Measurements from ENCODE around the gene UBE2E3.

DNA sequence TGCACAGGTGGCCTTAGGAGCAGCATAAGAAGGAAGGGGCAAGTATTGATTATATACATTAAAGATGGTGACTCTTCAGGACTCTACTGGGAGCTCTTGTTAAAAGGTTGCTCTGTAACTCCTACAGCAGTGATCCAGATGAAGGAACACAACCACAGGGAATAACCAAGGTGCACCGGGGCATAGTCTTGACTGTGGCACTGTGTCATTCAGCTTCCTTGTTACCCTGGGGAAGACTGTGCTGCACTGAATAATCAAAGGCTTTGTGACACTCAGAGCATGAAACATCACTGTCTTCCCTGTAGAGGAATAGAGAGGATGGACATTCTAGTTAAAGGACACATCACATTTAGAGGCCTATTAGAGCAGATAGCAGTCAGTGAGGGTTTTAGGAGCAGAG, 105.3 kb downstream of the UBE2E3 start:
- TF ChIP-seq CTCF (conservative IDR thresholded peaks at IDR 0.05; ENCODE audit: low read depth, low read length) (no peak), POLR2A (IDR thresholded peaks at IDR 0.05; ENCODE audit: low read depth, low read length) (no peak), MAFK (IDR thresholded peaks at IDR 0.05; ENCODE audit: low read depth, low read length) (no peak), BHLHE40 (IDR thresholded peaks at IDR 0.05; ENCODE audit: low read depth, low read length) (no peak), RAD21 (IDR thresholded peaks at IDR 0.05; ENCODE audit: low read length) (no peak), SMC3 (IDR thresholded peaks at IDR 0.05; ENCODE audit: low read depth, low read length) (no peak), RFX5 (IDR thresholded peaks at IDR 0.05; ENCODE audit: low read depth, low read length) (no peak)
- TF ChIP-seq, protein P1, sequence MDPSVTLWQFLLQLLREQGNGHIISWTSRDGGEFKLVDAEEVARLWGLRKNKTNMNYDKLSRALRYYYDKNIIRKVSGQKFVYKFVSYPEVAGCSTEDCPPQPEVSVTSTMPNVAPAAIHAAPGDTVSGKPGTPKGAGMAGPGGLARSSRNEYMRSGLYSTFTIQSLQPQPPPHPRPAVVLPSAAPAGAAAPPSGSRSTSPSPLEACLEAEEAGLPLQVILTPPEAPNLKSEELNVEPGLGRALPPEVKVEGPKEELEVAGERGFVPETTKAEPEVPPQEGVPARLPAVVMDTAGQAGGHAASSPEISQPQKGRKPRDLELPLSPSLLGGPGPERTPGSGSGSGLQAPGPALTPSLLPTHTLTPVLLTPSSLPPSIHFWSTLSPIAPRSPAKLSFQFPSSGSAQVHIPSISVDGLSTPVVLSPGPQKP (IDR thresholded peaks at IDR 0.05; ENCODE audit: borderline replicate concordance, low read depth, low read length), result no peak
